DOHH2 (cell line): ENCODE measurements around the gene KCNN3.

Source experiments
- CTCF ChIP-seq: fragments of 200-600 bp; sonication (generic); IDR thresholded peaks from one replicate; pipeline ENCODE4 v1.5.1; 2014; ENCODE audit warnings: antibody characterized with exemption, mild to moderate bottlenecking, low read depth, low read length; ENCODE audit not compliant: poor library complexity, severe bottlenecking
- EZH2phosphoT487 ChIP-seq: fragments of 200-600 bp; sonication (generic); IDR thresholded peaks from 2 replicates; pipeline ENCODE4 v1.6.1; 2017; ENCODE audit warnings: borderline replicate concordance, mild to moderate bottlenecking, antibody characterized with exemption, low read length, moderate library complexity, mixed read lengths

GRCh38 chr1:154730986-154731489 is 139.0 kb downstream of the KCNN3 start:
- TF ChIP-seq CTCF (no peak), EZH2phosphoT487 (no peak)
